ENCODE data around the gene SLCO2A1.

The SLCO2A1 gene

GRCh38 chr3:134056464-134056891 lies 26.8 kb upstream of the SLCO2A1 start (continued):
- TF ChIP-seq ZNF571 (tag by site-specific recombination; IDR thresholded peaks at IDR 0.05), result no peak
- no peak for TF ChIP-seq ZNF433 (tag by site-specific recombination; IDR thresholded peaks at IDR 0.05; ENCODE audit: low read depth)
- TF ChIP-seq ZBTB48 (tag by site-specific recombination; IDR thresholded peaks at IDR 0.05), result no peak
- no peak for TF ChIP-seq ZNF302 (tag by site-specific recombination; IDR thresholded peaks at IDR 0.05; ENCODE audit: low read depth)
- no peak for TF ChIP-seq ZNF19 (tag by site-specific recombination; IDR thresholded peaks at IDR 0.05; ENCODE audit: low read depth)
- TF ChIP-seq EGR2 (tag by site-specific recombination; IDR thresholded peaks at IDR 0.05; ENCODE audit: low read depth), result peak; percentile 76
- no peak for TF ChIP-seq ZNF701 (tag by site-specific recombination; IDR thresholded peaks at IDR 0.05)
- TF ChIP-seq ZNF280C (tag by site-specific recombination; IDR thresholded peaks at IDR 0.05), result no peak

- Histone ChIP-seq H3K9me3 (ENCODE audit: control insufficient read depth, insufficient read depth, low read depth, low read length) (no peaks in the 10 kb centered on the region), H3K36me3 (ENCODE audit: control insufficient read depth in 2 of 2, insufficient read depth in 1 of 2, low read length in 2 of 2) (no peaks in the 10 kb centered on the region), H3K4me1 (ENCODE audit: control insufficient read depth, insufficient read depth, low read length) (no peaks in the 10 kb centered on the region), H3K27ac (ENCODE audit: extremely low read depth, low read depth, low read length) (no peak overlapping the region), H3K4me3 (ENCODE audit: low read depth, low read length) (no peak overlapping the region)
- ChIA-PET CTCF (no interaction called here), POLR2A (no interaction called here)
- TF ChIP-seq ZNF18 (tag by site-specific recombination; IDR thresholded peaks at IDR 0.05) (no peak), REST (tag by site-specific recombination; IDR thresholded peaks at IDR 0.05) (no peak), ZNF544 (tag by site-specific recombination; IDR thresholded peaks at IDR 0.05) (no peak), ZNF266 (tag by site-specific recombination; IDR thresholded peaks at IDR 0.05; ENCODE audit: low read depth) (no peak), ZNF112 (tag by site-specific recombination; IDR thresholded peaks at IDR 0.05) (no peak), ZNF146 (tag by site-specific recombination; IDR thresholded peaks at IDR 0.05) (no peak), ZXDB (tag by site-specific recombination; IDR thresholded peaks at IDR 0.05) (no peak), PATZ1 (tag by site-specific recombination; IDR thresholded peaks at IDR 0.05) (no peak), ZNF202 (tag by site-specific recombination; IDR thresholded peaks at IDR 0.05; ENCODE audit: borderline replicate concordance) (no peak), ZBTB49 (tag by site-specific recombination; IDR thresholded peaks at IDR 0.05; ENCODE audit: low read depth) (no peak), ZNF518A (tag by site-specific recombination; conservative IDR thresholded peaks at IDR 0.05; ENCODE audit: low read depth) (no peak)
Measured at GRCh38 chr3:134055661-134056060, 25.9 kb upstream of the SLCO2A1 start.
